Gastrocnemius medialis (tissue), 4 donors: ENCODE data around the gene C14orf180.

Experiments used
- CTCF ChIP-seq, 5 experiments: fragments of 450-650 bp in 3 of 5; fragments of 200-600 bp in 2 of 5; sonication (generic) in 2 of 5; IDR thresholded peaks in 4 of 5; conservative IDR thresholded peaks in 1 of 5; 1 replicate in 4 of 5; 2 replicates in 1 of 5; pipeline ENCODE4 v1.5.1; 2016 to 2019; ENCODE audit warnings: antibody characterized with exemption in 5 of 5, mild to moderate bottlenecking in 3 of 5, moderate library complexity in 3 of 5
- POLR2A ChIP-seq, 2 donors: fragments of 450-650 bp; IDR thresholded peaks; one replicate each; pipeline ENCODE4 v1.6.1; 2017; ENCODE audit warnings: antibody characterized with exemption in 2 of 2, mild to moderate bottlenecking in 2 of 2, moderate library complexity in 2 of 2

GRCh38 chr14:104632781-104633180 lies 53.2 kb downstream of the C14orf180 start:
- no peak for TF ChIP-seq CTCF (IDR thresholded peaks at IDR 0.05 in 4 of 5, conservative IDR thresholded peaks at IDR 0.05 in 1 of 5)
- no peak for TF ChIP-seq POLR2A (IDR thresholded peaks at IDR 0.05)
